Endothelial cell of umbilical vein (primary cell): ENCODE measurements around the gene GSG1L.

Experiments
- CTCF ChIP-seq, 2 donors: IDR thresholded peaks; 1 replicate in 1 of 2; 2 replicates in 1 of 2; pipeline ENCODE4 v1.5.1; 2011; ENCODE audit warnings: low read length in 2 of 2, mild to moderate bottlenecking in 2 of 2, moderate library complexity in 2 of 2, control low read depth in 1 of 2, inconsistent platforms in 1 of 2, low read depth in 1 of 2; ENCODE audit not compliant: insufficient read depth in 1 of 2; ENCODE audit errors: extremely low read depth in 1 of 2
- EZH2 ChIP-seq: IDR thresholded peaks from 2 replicates; pipeline ENCODE4 v1.6.1; 2012; ENCODE audit warnings: borderline replicate concordance, low read depth, mild to moderate bottlenecking, moderate library complexity, low read length, inconsistent platforms; ENCODE audit not compliant: severe bottlenecking

GRCh38 chr16:28072087-28072486, 8.6 kb upstream of the GSG1L start:
- no peak for TF ChIP-seq CTCF (IDR thresholded peaks at IDR 0.05; ENCODE audit: extremely low read depth in 1 of 2, insufficient read depth in 1 of 2, low read depth in 1 of 2, low read length in 2 of 2)
- no peak for TF ChIP-seq EZH2
